Measurements from ENCODE around the gene PVALB. TPM values are rescaled to one million over a fixed set of nuclear protein-coding genes. Genes with fewer than 3 reads are reported as not detected.

The PVALB gene
- total RNA-seq, 4 donors from 2014 or later = not detected

GRCh38 chr22:36863281-36863680 lies 46.4 kb upstream of the PVALB start:
- WGBS = 100% methylated on average over 1 of the region's 11 CpGs
- Histone ChIP-seq H3K27ac (replicated peaks in 1 of 4) (no peak overlapping the region), H3K4me1 (no peaks in the 10 kb centered on the region), H3K4me3 (no peak overlapping the region), H3K36me3 (no peaks in the 10 kb centered on the region), H3K9me3 (no peaks in the 10 kb centered on the region), H3K27me3 (peaks cover 0 to 17% (median 0%) of the 10 kb centered on the region in 4 donors)
- intact Hi-C loops (cut with DNase I) = no loop called here
- no peak for DNase-seq (ENCODE audit: extremely low spot score)
- TF ChIP-seq EP300 (IDR thresholded peaks at IDR 0.05) (no peak), POLR2AphosphoS5 (IDR thresholded peaks at IDR 0.05) (no peak), POLR2A (IDR thresholded peaks at IDR 0.05; ENCODE audit: low read depth) (no peak)

DNA sequence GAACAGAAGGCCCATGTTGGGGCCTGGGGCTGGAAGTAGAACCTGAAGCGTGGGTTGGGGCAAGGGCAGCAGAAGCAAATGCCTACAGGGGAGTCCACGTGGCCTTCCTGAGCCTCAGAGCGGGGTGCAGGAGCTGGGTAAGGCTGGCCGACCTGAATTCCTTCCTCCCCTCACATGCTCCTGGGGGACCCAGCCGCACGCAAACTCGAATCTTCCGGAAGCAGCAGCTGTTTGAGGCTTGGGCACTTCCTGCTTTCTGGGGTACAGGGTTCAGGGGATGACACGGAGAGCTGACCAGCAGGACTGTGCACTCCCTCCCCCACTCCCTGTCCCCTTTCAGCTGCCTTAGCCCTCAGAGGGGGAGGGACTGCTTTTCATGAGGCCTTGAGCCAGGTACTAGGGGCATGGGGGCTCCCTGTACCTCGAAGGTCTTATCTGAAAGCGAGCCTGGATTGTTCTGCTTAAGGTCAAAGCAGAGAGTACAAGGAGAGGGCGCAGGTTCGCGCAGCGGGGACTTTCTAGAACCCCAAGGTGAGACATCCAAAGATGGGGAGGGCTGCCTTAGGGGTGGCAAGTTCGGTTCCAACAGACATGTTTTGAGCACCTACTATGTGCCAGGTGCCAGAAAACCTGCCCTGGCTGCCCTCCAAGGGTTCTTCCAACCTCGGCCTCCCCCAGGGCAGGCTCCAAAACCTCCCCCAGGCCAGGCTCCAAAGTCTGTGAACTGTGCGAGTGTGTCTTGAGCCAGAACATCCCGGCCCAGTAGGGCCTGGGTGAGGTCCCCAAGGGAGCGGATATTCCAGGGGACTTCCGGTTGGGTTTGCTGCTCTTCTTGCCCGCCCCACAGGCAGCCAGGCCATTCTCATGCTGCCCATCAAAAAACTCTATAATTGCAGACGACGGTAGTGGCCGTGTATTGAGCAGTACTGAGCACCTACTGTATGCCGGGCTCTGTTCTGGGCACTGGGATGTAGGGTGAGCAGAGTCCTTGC lies 45.7 kb upstream of the PVALB start:
- intact Hi-C loops (cut with DNase I) = no loop called here
- Histone ChIP-seq H3K9me3 (no peaks in the 10 kb centered on the region), H3K27ac (replicated peaks in 1 of 4) (peak overlapping the region in 3 of 4 donors; percentile 37 to 52 (median 43)), H3K4me3 (peak overlapping the region in 1 of 4 donors; percentile 25), H3K36me3 (no peaks in the 10 kb centered on the region), H3K4me1 (no peaks in the 10 kb centered on the region), H3K27me3 (peaks cover 0 to 21% (median 0%) of the 10 kb centered on the region in 4 donors)
- no peak for DNase-seq (ENCODE audit: extremely low spot score)
- WGBS = 78% methylated on average over 16 of the region's 26 CpGs
- TF ChIP-seq POLR2AphosphoS5 (IDR thresholded peaks at IDR 0.05) (peak in 1 of 2 donors; percentile 16), EP300 (IDR thresholded peaks at IDR 0.05) (no peak)

DNA sequence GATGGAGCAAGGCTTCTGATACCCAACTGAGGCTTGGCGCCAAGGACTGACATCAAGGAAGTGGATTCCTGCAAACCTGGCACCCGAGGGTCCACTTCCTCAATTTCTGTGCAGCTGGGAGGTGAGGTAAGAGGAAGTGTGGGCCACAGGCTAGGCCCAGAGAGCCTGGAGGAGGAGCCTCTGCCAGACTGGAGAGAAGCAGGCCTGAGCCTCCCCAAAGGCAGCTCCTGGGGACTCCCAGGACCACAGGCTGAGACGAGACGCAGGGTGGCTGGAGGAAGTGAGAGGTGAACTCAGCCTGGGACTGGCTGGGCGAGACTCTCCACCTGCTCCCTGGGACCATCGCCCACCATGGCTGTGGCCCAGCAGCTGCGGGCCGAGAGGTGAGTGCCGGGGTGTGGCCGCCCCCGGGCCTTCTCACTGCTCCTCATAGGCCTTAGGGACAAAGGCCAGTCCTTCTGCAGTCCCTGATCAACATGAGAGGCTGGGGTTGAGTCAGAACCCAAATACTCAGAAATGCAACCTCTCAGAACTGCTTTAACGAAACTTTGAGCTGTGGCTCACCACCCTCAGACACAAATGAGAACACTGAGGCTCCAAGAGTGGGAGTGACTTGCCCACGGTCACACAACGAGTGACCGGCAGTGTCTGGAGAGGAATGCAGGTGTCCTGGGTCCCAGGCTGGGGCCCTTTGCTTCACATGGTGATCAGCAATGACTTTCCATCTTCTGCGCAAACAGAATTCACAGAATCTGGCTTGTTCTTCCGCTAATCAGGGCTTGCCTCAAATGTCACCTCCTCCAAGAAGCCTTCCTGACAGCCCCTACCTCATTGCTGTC lies 44.2 kb upstream of the PVALB start, which contains the start of gene NCF4:
TSS of gene NCF4 (plus strand) at position 186 of the 839 bp plus-strand sequence. CDS start at position 352, 166 bp downstream.
- DNase-seq (ENCODE audit: extremely low spot score) = no peak
- 65% methylated on average over 14 of the region's 17 CpGs for WGBS
- intact Hi-C loops (cut with DNase I) = no loop called here
- Histone ChIP-seq H3K27me3 (peaks cover 0 to 20% (median 0%) of the 10 kb centered on the region in 4 donors), H3K9me3 (no peaks in the 10 kb centered on the region), H3K27ac (replicated peaks in 1 of 4) (peak within 1 kb of the TSS in 3 of 4 donors; percentile 37 to 52 (median 46)), H3K4me3 (peak within 1 kb of the TSS; percentile 7 to 47 (median 15)), H3K4me1 (peaks cover 0 to 8% (median 5%) of the 10 kb centered on the region in 4 donors), H3K36me3 (no peaks in the 10 kb centered on the region)
- TF ChIP-seq POLR2AphosphoS5 (IDR thresholded peaks at IDR 0.05) (peak; percentile 27 to 50), EP300 (IDR thresholded peaks at IDR 0.05) (no peak), CTCF (IDR thresholded peaks at IDR 0.05) (no peak), POLR2A (IDR thresholded peaks at IDR 0.05; ENCODE audit: low read depth) (no peak)

GRCh38 chr22:36860438-36860820 lies 43.6 kb upstream of the PVALB start:
- H3K4me1 ChIP-seq = peaks cover 0 to 11% (median 8%) of the 10 kb centered on the region in 4 donors
- no peak for DNase-seq (ENCODE audit: extremely low spot score)
- H3K4me3 ChIP-seq = no peak overlapping the region
- TF ChIP-seq POLR2A (IDR thresholded peaks at IDR 0.05; ENCODE audit: low read depth) (no peak), CTCF (IDR thresholded peaks at IDR 0.05) (no peak), EP300 (IDR thresholded peaks at IDR 0.05) (no peak), POLR2AphosphoS5 (IDR thresholded peaks at IDR 0.05) (no peak)
- H3K36me3 ChIP-seq = no peaks in the 10 kb centered on the region
- intact Hi-C loops (cut with DNase I) = no loop called here
- no peak overlapping the region for H3K27ac ChIP-seq (replicated peaks in 1 of 4)
- 94% methylated on average over 2 of the region's 2 CpGs for WGBS
- no peaks in the 10 kb centered on the region for H3K9me3 ChIP-seq
- H3K27me3 ChIP-seq = peaks cover 0 to 18% (median 0%) of the 10 kb centered on the region in 4 donors

DNA sequence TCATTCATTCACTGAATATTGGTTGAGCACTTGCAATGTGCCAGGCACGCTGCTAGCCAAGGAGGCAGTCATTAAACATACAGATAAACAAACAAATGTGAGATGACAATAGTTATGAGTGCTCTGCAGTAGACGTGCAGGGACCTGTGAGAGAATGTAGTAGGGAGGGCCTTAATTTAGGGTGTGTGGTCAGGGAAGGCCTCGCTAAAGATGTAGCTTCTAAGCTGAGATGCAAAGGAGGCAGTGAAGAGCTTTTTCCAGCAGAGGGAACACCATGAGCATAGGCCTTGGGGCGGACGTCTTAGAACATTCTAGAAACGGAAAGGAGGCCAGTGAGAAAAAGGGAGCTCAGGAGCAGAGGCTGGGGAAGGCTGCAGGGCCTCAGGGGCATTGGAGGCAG lies 43.2 kb upstream of the PVALB start:
- Histone ChIP-seq H3K9me3 (no peaks in the 10 kb centered on the region), H3K4me3 (no peak overlapping the region), H3K36me3 (no peaks in the 10 kb centered on the region), H3K27ac (replicated peaks in 1 of 4) (no peak overlapping the region), H3K27me3 (peaks cover 0 to 18% (median 0%) of the 10 kb centered on the region in 4 donors), H3K4me1 (peaks cover 0 to 11% (median 8%) of the 10 kb centered on the region in 4 donors)
- intact Hi-C loops (cut with DNase I) = no loop called here
- 69% methylated on average over 6 of the region's 6 CpGs for WGBS
- TF ChIP-seq POLR2A (IDR thresholded peaks at IDR 0.05; ENCODE audit: low read depth) = no peak
- no peak for TF ChIP-seq CTCF (IDR thresholded peaks at IDR 0.05)
- TF ChIP-seq POLR2AphosphoS5 (IDR thresholded peaks at IDR 0.05) = no peak
- TF ChIP-seq EP300 (IDR thresholded peaks at IDR 0.05) = no peak
- DNase-seq (ENCODE audit: extremely low spot score) = no peak
